ENCODE results near the gene ZBTB32.
"Not testable (repeated sequence)": the region's sequence is repeated elsewhere in the genome, so short reads cannot be mapped to it uniquely, and the experiment has no call there.

The ZBTB32 gene
- 7.7 reads per million, percentile 27 among the genes with 10 or more reads in this experiment for total RNA-seq

- no peak for DNase-seq
Observed at GRCh38 chr19:35704218-35704617, at the start of gene ZBTB32. ZBTB32 (plus strand) TSS chr19:35704558; CDS start chr19:35714627, 10,069 bp downstream.

- not testable (repeated sequence) for DNase-seq
Observed at GRCh38 chr19:35654828-35655227, 49.5 kb upstream of the ZBTB32 start.

GRCh38 chr19:35655600-35655999, 48.8 kb upstream of the ZBTB32 start:
- DNase-seq, result no peak

- DNase-seq, result no peak
Observed at GRCh38 chr19:35656700-35657099, 47.7 kb upstream of the ZBTB32 start.

GRCh38 chr19:35657904-35658700, 46.3 kb upstream of the ZBTB32 start:
- no peak for DNase-seq

GRCh38 chr19:35661995-35662340, 42.4 kb upstream of the ZBTB32 start:
- DNase-seq, result no peak

GRCh38 chr19:35663981-35664380, 40.4 kb upstream of the ZBTB32 start:
- DNase-seq, result no peak

GRCh38 chr19:35665157-35665556, 39.2 kb upstream of the ZBTB32 start:
- no peak for DNase-seq

GRCh38 chr19:35665604-35666003, 38.8 kb upstream of the ZBTB32 start:
- no peak for DNase-seq

GRCh38 chr19:35666251-35666913, 38.0 kb upstream of the ZBTB32 start, which contains the start of gene UPK1A:
UPK1A (plus strand) TSS chr19:35666517; CDS start chr19:35666813, 296 bp downstream.
- no peak for DNase-seq

- no peak for DNase-seq
Observed at GRCh38 chr19:35669566-35669965, 34.8 kb upstream of the ZBTB32 start.

- DNase-seq, result no peak
Observed at GRCh38 chr19:35669974-35670373, 34.4 kb upstream of the ZBTB32 start.

- no peak for DNase-seq
Observed at GRCh38 chr19:35670686-35671085, 33.7 kb upstream of the ZBTB32 start.

- DNase-seq, result no peak
Observed at GRCh38 chr19:35671818-35672217, 32.5 kb upstream of the ZBTB32 start.

- peak; percentile 11 for DNase-seq
Observed at GRCh38 chr19:35673121-35673804, 31.1 kb upstream of the ZBTB32 start.

- no peak for DNase-seq
Observed at GRCh38 chr19:35675589-35676140, 28.7 kb upstream of the ZBTB32 start.

- no peak for DNase-seq
Observed at GRCh38 chr19:35689836-35690235, 14.5 kb upstream of the ZBTB32 start.

- not testable (repeated sequence) for DNase-seq
Observed at GRCh38 chr19:35691106-35691505, 13.3 kb upstream of the ZBTB32 start.

- DNase-seq, result no peak
Observed at GRCh38 chr19:35692010-35692409, 12.3 kb upstream of the ZBTB32 start.

GRCh38 chr19:35693422-35693821, 10.9 kb upstream of the ZBTB32 start:
- no peak for DNase-seq

GRCh38 chr19:35693835-35694599, 10.3 kb upstream of the ZBTB32 start:
- peak; percentile 89 for DNase-seq

GRCh38 chr19:35695895-35696422, 8.4 kb upstream of the ZBTB32 start:
- DNase-seq, result no peak

Measured in effector CD4-positive, alpha-beta T cell (primary cell).